Measurements from ENCODE around the gene DNAJC13.

DNA sequence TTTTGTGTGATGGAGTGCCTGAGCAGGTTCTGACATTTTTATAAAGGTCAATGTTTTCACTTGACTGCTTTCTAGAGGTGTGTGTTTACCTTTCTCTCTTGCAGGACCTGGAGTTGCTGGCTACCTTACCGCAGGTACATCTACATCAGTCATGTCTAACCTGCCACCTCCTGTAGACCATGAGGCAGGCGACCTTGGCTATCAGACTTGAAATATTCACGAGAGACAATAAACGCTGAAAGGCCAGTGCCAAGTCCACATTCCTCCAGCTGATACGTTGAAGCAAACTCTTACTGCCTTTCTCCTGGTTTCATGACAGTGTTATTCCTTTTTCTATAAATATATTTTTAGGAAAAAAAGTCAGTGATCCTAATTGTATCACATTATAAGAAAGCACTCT is 120.8 kb downstream of the DNAJC13 start:
- TF ChIP-seq, protein P1, sequence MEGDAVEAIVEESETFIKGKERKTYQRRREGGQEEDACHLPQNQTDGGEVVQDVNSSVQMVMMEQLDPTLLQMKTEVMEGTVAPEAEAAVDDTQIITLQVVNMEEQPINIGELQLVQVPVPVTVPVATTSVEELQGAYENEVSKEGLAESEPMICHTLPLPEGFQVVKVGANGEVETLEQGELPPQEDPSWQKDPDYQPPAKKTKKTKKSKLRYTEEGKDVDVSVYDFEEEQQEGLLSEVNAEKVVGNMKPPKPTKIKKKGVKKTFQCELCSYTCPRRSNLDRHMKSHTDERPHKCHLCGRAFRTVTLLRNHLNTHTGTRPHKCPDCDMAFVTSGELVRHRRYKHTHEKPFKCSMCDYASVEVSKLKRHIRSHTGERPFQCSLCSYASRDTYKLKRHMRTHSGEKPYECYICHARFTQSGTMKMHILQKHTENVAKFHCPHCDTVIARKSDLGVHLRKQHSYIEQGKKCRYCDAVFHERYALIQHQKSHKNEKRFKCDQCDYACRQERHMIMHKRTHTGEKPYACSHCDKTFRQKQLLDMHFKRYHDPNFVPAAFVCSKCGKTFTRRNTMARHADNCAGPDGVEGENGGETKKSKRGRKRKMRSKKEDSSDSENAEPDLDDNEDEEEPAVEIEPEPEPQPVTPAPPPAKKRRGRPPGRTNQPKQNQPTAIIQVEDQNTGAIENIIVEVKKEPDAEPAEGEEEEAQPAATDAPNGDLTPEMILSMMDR (IDR thresholded peaks at IDR 0.05; ENCODE audit: extremely low read depth in 1 of 2, insufficient read depth in 1 of 2, low read depth in 1 of 2, low read length in 2 of 2) = no peak
- TF ChIP-seq POLR2A (IDR thresholded peaks at IDR 0.05; ENCODE audit: low read depth, low read length) (no peak), JUN (IDR thresholded peaks at IDR 0.05; ENCODE audit: borderline replicate concordance, insufficient read depth, insufficient read length, low read depth) (no peak), EZH2 (IDR thresholded peaks at IDR 0.05; ENCODE audit: borderline replicate concordance, low read depth, low read length, severe bottlenecking) (no peak)
